Tracheal epithelial cell (primary cell): ENCODE measurements around the gene KLF4. TPM values are rescaled to one million over a fixed set of nuclear protein-coding genes. Genes with fewer than 3 reads are reported as not detected.

Experiments used
- total RNA-seq: library from RNA; depleted of rRNA; stranded (reverse); fragments of >200 nt; gene quantifications from 2 replicates; pipeline ENCODE4 v1.2.1, GENCODE V29; 2014

KLF4 gene
- 28.7 and 29.0 TPM in 2 replicates for total RNA-seq

GRCh38 chr9:107489687-107490605 lies at the start of gene KLF4:
TSS of gene KLF4 (minus strand) at chr9:107489769. CDS start at chr9:107489172, 597 bp downstream.

Other genes starting within 250 kb of the KLF4 start
- gene RAD23B, start 206.5 kb downstream of the KLF4 start, total RNA-seq: 131 and 133 TPM in 2 replicates